Right renal cortex interstitium (tissue), 3 donors: ENCODE data around the gene DNAAF3. TPM values are rescaled to one million over a fixed set of nuclear protein-coding genes. Genes with fewer than 3 reads are reported as not detected.
A peak's percentile ranks its signal among the peaks of the same experiment; 100 is the strongest.
"Not testable (repeated sequence)": the region's sequence is repeated elsewhere in the genome, so short reads cannot be mapped to it uniquely, and the experiment has no call there.

Source experiments
- DNase-seq, 3 donors: peaks; one replicate each; pipeline ENCODE4 v3.0.0-alpha.2; 2013; ENCODE audit warnings: low read depth in 3 of 3, low spot score in 2 of 3
- polyA plus RNA-seq, 3 donors: library from polyadenylated mRNA; unstranded; fragments of 120-200 nt; gene quantifications; one replicate each; pipeline ENCODE4 v1.2.1, GENCODE V29; 2013; ENCODE audit not compliant: insufficient read length in 3 of 3

DNAAF3 gene
- polyA plus RNA-seq, result 1 to 10 TPM; 5.4 to 7.9 (median 6.9) TPM

GRCh38 chr19:55166530-55167268, at the start of gene DNAAF3:
TSS of gene DNAAF3 (minus strand) at chr19:55166613. CDS start at chr19:55166413, 200 bp downstream.
- DNase-seq, result peak; percentile 76 to 92 (median 83)

- no peak for DNase-seq
Measured at GRCh38 chr19:55213547-55213946, 47.1 kb upstream of the DNAAF3 start.

- DNase-seq, result no peak
Measured at GRCh38 chr19:55212447-55212846, 46.0 kb upstream of the DNAAF3 start.

- DNase-seq, result no peak
Measured at GRCh38 chr19:55209693-55210472, 43.5 kb upstream of the DNAAF3 start.

GRCh38 chr19:55208880-55209692, 42.7 kb upstream of the DNAAF3 start, which contains the start of gene PTPRH:
TSS of gene PTPRH (minus strand) at chr19:55209501. CDS start at chr19:55209433, 68 bp downstream.
- no peak for DNase-seq

GRCh38 chr19:55206664-55207500, 40.5 kb upstream of the DNAAF3 start:
- DNase-seq, result peak in 1 of 3 donors; percentile 27

- not testable (repeated sequence) for DNase-seq
Measured at GRCh38 chr19:55202199-55202598, 35.8 kb upstream of the DNAAF3 start.

GRCh38 chr19:55199620-55200204, 33.3 kb upstream of the DNAAF3 start:
- no peak for DNase-seq

GRCh38 chr19:55198651-55199050, 32.2 kb upstream of the DNAAF3 start:
- no peak for DNase-seq

GRCh38 chr19:55197528-55197927, 31.1 kb upstream of the DNAAF3 start:
- no peak for DNase-seq

- DNase-seq, result no peak
Measured at GRCh38 chr19:55196803-55197202, 30.4 kb upstream of the DNAAF3 start.

GRCh38 chr19:55193481-55193880, 27.1 kb upstream of the DNAAF3 start:
- no peak for DNase-seq

- no peak for DNase-seq
Measured at GRCh38 chr19:55189403-55189835, 23.0 kb upstream of the DNAAF3 start.

GRCh38 chr19:55188625-55189024, 22.2 kb upstream of the DNAAF3 start:
- no peak for DNase-seq

- no peak for DNase-seq
Measured at GRCh38 chr19:55186080-55186479, 19.7 kb upstream of the DNAAF3 start.

GRCh38 chr19:55181740-55182139, 15.3 kb upstream of the DNAAF3 start:
- DNase-seq, result no peak

GRCh38 chr19:55179606-55180484, 13.4 kb upstream of the DNAAF3 start, which contains the start of gene SYT5:
TSS of gene SYT5 (minus strand) at chr19:55180289. CDS start at chr19:55179041, 1,248 bp downstream.
- DNase-seq, result no peak
